Uterus (tissue), 2 donors: Measurements from ENCODE around the gene TEX13B.

Experiments
- CTCF ChIP-seq, 4 experiments: fragments of 200-600 bp in 2 of 4; fragments of 450-650 bp in 2 of 4; sonication (generic) in 2 of 4; IDR thresholded peaks; one replicate each; pipeline ENCODE4 v1.5.1; 2016 to 2019; ENCODE audit warnings: antibody characterized with exemption in 4 of 4, mild to moderate bottlenecking in 2 of 4, moderate library complexity in 1 of 4
- POLR2A ChIP-seq, 2 donors: fragments of 450-650 bp; IDR thresholded peaks; one replicate each; pipeline ENCODE4 v1.6.1; 2016; ENCODE audit warnings: antibody characterized with exemption in 2 of 2, mild to moderate bottlenecking in 1 of 2, moderate library complexity in 1 of 2

DNA sequence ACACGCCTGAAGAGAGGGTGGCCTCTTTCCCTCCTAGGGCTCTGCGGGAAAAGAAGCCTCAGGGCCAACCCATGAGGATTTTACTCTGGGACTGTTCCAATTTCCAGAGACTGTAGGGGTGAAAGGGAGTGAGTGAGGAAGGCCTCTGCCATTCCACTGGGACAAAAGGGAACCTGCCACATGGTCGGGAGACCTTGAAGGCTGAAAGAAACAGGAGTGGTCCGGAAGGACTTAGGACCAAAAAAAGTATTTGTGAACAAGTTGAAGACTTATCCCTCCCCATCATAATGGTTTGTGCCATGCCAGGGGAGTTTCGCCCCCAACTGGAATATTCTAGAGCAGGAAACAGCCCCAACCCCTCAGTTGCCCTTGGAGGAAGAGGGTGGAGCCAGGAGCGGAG lies at the start of gene TEX13B:
- TF ChIP-seq CTCF (IDR thresholded peaks at IDR 0.05) (no peak), POLR2A (IDR thresholded peaks at IDR 0.05) (no peak)
